ENCODE results near the gene AKAP17A.
"Not testable (repeated sequence)": the region's sequence is repeated elsewhere in the genome, so short reads cannot be mapped to it uniquely, and the experiment has no call there.

The AKAP17A gene

GRCh38 chrX:1558761-1559468 lies 32.5 kb upstream of the AKAP17A start:
- ChIA-PET POLR2A (no interaction called here), CTCF (no interaction called here)
- TF ChIP-seq NFRKB (IDR thresholded peaks at IDR 0.05) = no peak
- TF ChIP-seq SP1 (IDR thresholded peaks at IDR 0.05) = no peak
- TF ChIP-seq FOXM1 (IDR thresholded peaks at IDR 0.05; ENCODE audit: borderline replicate concordance) = no peak
- no peak for TF ChIP-seq ELF4 (IDR thresholded peaks at IDR 0.05)
- no peak for TF ChIP-seq BHLHE40 (IDR thresholded peaks at IDR 0.05; ENCODE audit: borderline replicate concordance)
- no peak for TF ChIP-seq PKNOX1 (IDR thresholded peaks at IDR 0.05)
- no peak for TF ChIP-seq HDGF (IDR thresholded peaks at IDR 0.05; ENCODE audit: borderline replicate concordance)
- no peak for TF ChIP-seq CTBP1 (IDR thresholded peaks at IDR 0.05; ENCODE audit: borderline replicate concordance)
- no peak for TF ChIP-seq SUZ12 (IDR thresholded peaks at IDR 0.05)
- TF ChIP-seq LEF1 (IDR thresholded peaks at IDR 0.05; ENCODE audit: borderline replicate concordance) = no peak
- TF ChIP-seq ZNF384 (IDR thresholded peaks at IDR 0.05) = no peak
- TF ChIP-seq FOXK2 (IDR thresholded peaks at IDR 0.05) = no peak
- no peak for DNase-seq (ENCODE audit: extremely low spot score)

GRCh38 chrX:1561164-1561563 lies 30.2 kb upstream of the AKAP17A start:
- no peak for DNase-seq (ENCODE audit: extremely low spot score)
- ChIA-PET CTCF (no interaction called here), POLR2A (no interaction called here)
- no peak for TF ChIP-seq ZNF384 (IDR thresholded peaks at IDR 0.05)
- TF ChIP-seq FOXM1 (IDR thresholded peaks at IDR 0.05; ENCODE audit: borderline replicate concordance) = no peak
- no peak for TF ChIP-seq TARDBP (IDR thresholded peaks at IDR 0.05)
- TF ChIP-seq BHLHE40 (IDR thresholded peaks at IDR 0.05; ENCODE audit: borderline replicate concordance) = no peak
- no peak for TF ChIP-seq PKNOX1 (IDR thresholded peaks at IDR 0.05)
- TF ChIP-seq L3MBTL2 (conservative IDR thresholded peaks at IDR 0.05) = no peak
- no peak for TF ChIP-seq LEF1 (IDR thresholded peaks at IDR 0.05; ENCODE audit: borderline replicate concordance)
- no peak for TF ChIP-seq ELF4 (IDR thresholded peaks at IDR 0.05)
- TF ChIP-seq SP1 (IDR thresholded peaks at IDR 0.05) = no peak
- TF ChIP-seq HDGF (IDR thresholded peaks at IDR 0.05; ENCODE audit: borderline replicate concordance) = no peak
- TF ChIP-seq FOXK2 (IDR thresholded peaks at IDR 0.05) = no peak
- no peak for TF ChIP-seq NFRKB (IDR thresholded peaks at IDR 0.05)
- no peak for TF ChIP-seq FOXA1 (IDR thresholded peaks at IDR 0.05)
- TF ChIP-seq CTBP1 (IDR thresholded peaks at IDR 0.05; ENCODE audit: borderline replicate concordance) = no peak
- no peak for TF ChIP-seq ARNT (IDR thresholded peaks at IDR 0.05)
- no peak for TF ChIP-seq SUZ12 (IDR thresholded peaks at IDR 0.05)

- CTCF ChIA-PET; DNase-seq (ENCODE audit: extremely low spot score); POLR2A ChIA-PET: not testable (repeated sequence)
Observed at GRCh38 chrX:1564077-1564476, 27.3 kb upstream of the AKAP17A start.

- ChIA-PET CTCF (no interaction called here), POLR2A (no interaction called here)
- DNase-seq (ENCODE audit: extremely low spot score) = no peak
- TF ChIP-seq PKNOX1 (IDR thresholded peaks at IDR 0.05) (peak; percentile 38; the same call in 1 of the 2 replicates), FOXK2 (IDR thresholded peaks at IDR 0.05) (no peak), ARNT (IDR thresholded peaks at IDR 0.05) (no peak), ELF4 (IDR thresholded peaks at IDR 0.05) (no peak)
Observed at GRCh38 chrX:1564750-1565683, 26.4 kb upstream of the AKAP17A start.

- POLR2A ChIA-PET; DNase-seq (ENCODE audit: extremely low spot score): not testable (repeated sequence)
Observed at GRCh38 chrX:1574181-1574580, 17.2 kb upstream of the AKAP17A start.

GRCh38 chrX:1576201-1576992 lies 15.0 kb upstream of the AKAP17A start:
- POLR2A ChIA-PET = no interaction called here
- CTCF ChIA-PET = no interaction called here
- TF ChIP-seq SUZ12 (IDR thresholded peaks at IDR 0.05) (no peak), CTBP1 (IDR thresholded peaks at IDR 0.05; ENCODE audit: borderline replicate concordance) (no peak), HDGF (IDR thresholded peaks at IDR 0.05; ENCODE audit: borderline replicate concordance) (no peak), SP1 (IDR thresholded peaks at IDR 0.05) (no peak), FOXM1 (IDR thresholded peaks at IDR 0.05; ENCODE audit: borderline replicate concordance) (no peak), BHLHE40 (IDR thresholded peaks at IDR 0.05; ENCODE audit: borderline replicate concordance) (no peak), ELF4 (IDR thresholded peaks at IDR 0.05) (no peak), ZNF384 (IDR thresholded peaks at IDR 0.05) (no peak)
- DNase-seq (ENCODE audit: extremely low spot score) = no peak

More at GRCh38 chrX:1574181-1574580, 17.2 kb upstream of the AKAP17A start:
- CTCF ChIA-PET = not testable (repeated sequence)
